ENCODE measurements around the gene ZNF664.

ZNF664 gene

DNA sequence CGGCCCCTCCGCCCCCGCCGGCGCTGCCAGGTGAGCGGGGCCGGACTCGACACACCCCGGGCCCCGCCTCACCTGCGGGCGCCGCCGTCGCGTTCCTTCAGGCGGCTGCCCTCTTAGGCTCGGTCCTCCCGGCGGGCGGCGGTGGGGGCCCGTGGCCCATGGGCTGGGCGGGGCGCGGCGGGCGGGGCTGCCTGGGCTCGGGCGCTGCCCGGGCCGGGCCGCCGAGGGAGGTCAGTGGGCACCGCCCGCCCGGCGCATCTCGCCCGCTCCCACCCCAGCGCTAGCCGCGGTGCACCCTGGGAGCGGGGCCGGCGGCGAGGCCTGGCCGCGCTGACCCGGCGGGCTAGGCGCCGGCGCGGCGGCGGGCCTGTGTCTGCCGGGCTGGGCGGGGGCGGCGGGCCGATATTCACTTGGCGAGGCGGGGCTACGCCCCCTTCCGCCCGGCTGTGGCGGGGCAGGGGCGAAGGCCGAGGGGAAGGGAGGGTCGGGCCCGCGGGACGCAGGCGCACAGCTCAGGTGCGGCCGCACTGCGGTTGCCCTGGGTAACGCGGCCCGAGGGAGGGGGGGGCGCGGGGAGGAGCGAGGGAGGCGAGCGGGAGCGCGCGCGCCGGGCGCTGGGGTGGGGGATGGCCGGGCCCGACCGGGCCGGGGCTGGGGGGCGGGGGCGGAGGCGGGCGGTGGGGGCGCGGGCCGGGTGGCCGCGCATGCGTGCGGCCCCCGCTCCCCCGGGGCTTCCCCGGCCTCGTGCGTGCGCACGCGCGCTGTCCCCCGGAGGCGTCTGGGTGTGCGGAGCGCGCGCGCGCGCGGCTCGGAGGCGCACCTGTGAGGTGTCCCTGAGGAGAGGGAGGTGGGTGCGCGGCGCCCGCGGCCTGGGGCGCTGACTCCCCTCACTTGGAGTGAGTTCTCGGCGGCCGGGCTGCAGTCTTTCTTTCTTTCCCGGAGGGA is at the start of gene ZNF664, which contains the start of gene CCDC92:
TSS of gene ZNF664 (plus strand) at position 759 of the 945 bp plus-strand sequence. CDS start 38,930 bp downstream, outside the sequence.
TSS of gene CCDC92 (minus strand) at position 375 of the 945 bp plus-strand sequence. CDS start 28,526 bp downstream, outside the sequence.
- DNase-seq (ENCODE audit: extremely low spot score), result peak; percentile 96
- ChIA-PET CTCF (no interaction called here), POLR2A (no interaction called here)
- no peak for TF ChIP-seq HDGF (IDR thresholded peaks at IDR 0.05; ENCODE audit: borderline replicate concordance)
- TF ChIP-seq ZNF384 (IDR thresholded peaks at IDR 0.05), result no peak
- no peak for TF ChIP-seq NFRKB (IDR thresholded peaks at IDR 0.05)
- TF ChIP-seq FOXM1 (IDR thresholded peaks at IDR 0.05; ENCODE audit: borderline replicate concordance), result no peak
- no peak for TF ChIP-seq SUZ12 (IDR thresholded peaks at IDR 0.05)
- TF ChIP-seq FOXK2 (IDR thresholded peaks at IDR 0.05), result no peak
- TF ChIP-seq CTBP1 (IDR thresholded peaks at IDR 0.05; ENCODE audit: borderline replicate concordance), result no peak
- no peak for TF ChIP-seq TARDBP (IDR thresholded peaks at IDR 0.05)
- no peak for TF ChIP-seq SP1 (IDR thresholded peaks at IDR 0.05)
- no peak for TF ChIP-seq BHLHE40 (IDR thresholded peaks at IDR 0.05; ENCODE audit: borderline replicate concordance)
- TF ChIP-seq ELF4 (IDR thresholded peaks at IDR 0.05), result no peak
- no peak for TF ChIP-seq L3MBTL2 (conservative IDR thresholded peaks at IDR 0.05)
- TF ChIP-seq LEF1 (IDR thresholded peaks at IDR 0.05; ENCODE audit: borderline replicate concordance), result no peak
- no peak for TF ChIP-seq FOXA1 (IDR thresholded peaks at IDR 0.05)
- TF ChIP-seq, protein P1, sequence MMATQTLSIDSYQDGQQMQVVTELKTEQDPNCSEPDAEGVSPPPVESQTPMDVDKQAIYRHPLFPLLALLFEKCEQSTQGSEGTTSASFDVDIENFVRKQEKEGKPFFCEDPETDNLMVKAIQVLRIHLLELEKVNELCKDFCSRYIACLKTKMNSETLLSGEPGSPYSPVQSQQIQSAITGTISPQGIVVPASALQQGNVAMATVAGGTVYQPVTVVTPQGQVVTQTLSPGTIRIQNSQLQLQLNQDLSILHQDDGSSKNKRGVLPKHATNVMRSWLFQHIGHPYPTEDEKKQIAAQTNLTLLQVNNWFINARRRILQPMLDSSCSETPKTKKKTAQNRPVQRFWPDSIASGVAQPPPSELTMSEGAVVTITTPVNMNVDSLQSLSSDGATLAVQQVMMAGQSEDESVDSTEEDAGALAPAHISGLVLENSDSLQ (IDR thresholded peaks at IDR 0.05), result no peak
- no peak for TF ChIP-seq ARNT (IDR thresholded peaks at IDR 0.05)

GRCh38 chr12:123923927-123924326 is 49.1 kb upstream of the ZNF664 start:
- TF ChIP-seq SUZ12 (IDR thresholded peaks at IDR 0.05) (no peak), TARDBP (IDR thresholded peaks at IDR 0.05) (no peak), NFRKB (IDR thresholded peaks at IDR 0.05) (no peak), SP1 (IDR thresholded peaks at IDR 0.05) (no peak), HDGF (IDR thresholded peaks at IDR 0.05; ENCODE audit: borderline replicate concordance) (no peak), CTBP1 (IDR thresholded peaks at IDR 0.05; ENCODE audit: borderline replicate concordance) (no peak), FOXA1 (IDR thresholded peaks at IDR 0.05) (no peak), LEF1 (IDR thresholded peaks at IDR 0.05; ENCODE audit: borderline replicate concordance) (no peak), FOXK2 (IDR thresholded peaks at IDR 0.05) (no peak), ELF4 (IDR thresholded peaks at IDR 0.05) (no peak), ZNF384 (IDR thresholded peaks at IDR 0.05) (no peak), BHLHE40 (IDR thresholded peaks at IDR 0.05; ENCODE audit: borderline replicate concordance) (no peak), FOXM1 (IDR thresholded peaks at IDR 0.05; ENCODE audit: borderline replicate concordance) (no peak)
- TF ChIP-seq, protein P1 (IDR thresholded peaks at IDR 0.05), result no peak
- ChIA-PET CTCF (no interaction called here), POLR2A (no interaction called here)
- no peak for DNase-seq (ENCODE audit: extremely low spot score)

DNA sequence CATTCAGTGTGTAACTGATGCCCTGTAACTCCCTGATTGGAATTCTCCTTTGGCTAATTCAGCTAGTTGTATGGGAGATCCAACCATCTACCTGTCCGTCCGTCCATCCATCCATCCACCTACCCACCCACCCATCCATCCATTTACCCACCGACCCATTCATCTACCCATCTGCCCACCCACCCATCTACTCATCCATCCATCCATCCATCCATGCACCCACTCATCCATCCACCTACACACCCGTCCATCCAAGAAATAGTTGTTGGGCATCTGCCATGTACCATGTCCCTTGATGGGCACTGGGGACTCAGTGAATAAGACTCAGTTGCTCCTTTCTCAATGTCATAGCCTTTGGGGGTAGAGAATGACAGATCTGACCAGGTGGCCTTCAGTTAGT is 48.5 kb upstream of the ZNF664 start:
- ChIA-PET CTCF (no interaction called here), POLR2A (no interaction called here)

DNA sequence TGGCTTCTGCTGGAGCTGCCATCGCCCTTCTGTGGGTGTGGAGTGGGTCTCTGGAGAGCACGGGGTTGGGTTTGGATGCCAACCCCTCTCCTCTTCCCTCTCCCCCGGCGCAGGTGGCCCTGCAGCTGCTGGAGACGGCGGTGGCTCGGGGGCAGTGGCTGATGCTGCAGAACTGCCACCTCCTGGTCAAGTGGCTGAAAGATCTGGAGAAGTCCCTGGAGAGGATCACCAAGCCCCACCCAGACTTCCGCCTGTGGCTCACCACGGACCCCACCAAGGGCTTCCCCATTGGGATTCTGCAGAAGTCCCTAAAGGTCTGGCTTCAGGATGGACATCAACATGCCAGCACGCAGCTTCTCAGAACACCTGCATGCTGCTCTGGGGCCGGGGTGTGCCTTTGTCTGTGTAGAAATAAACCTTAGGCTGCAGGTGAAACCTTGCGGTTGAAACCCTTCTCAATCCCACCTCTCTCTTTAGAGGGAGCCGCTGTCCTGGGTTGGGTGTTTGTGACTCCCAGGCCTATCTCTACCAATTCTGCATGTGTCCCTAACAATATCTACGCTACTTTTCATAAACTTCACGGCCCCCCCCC is 44.6 kb upstream of the ZNF664 start:
- no peak for TF ChIP-seq ARNT (IDR thresholded peaks at IDR 0.05)
- TF ChIP-seq LEF1 (IDR thresholded peaks at IDR 0.05; ENCODE audit: borderline replicate concordance), result no peak
- TF ChIP-seq FOXM1 (IDR thresholded peaks at IDR 0.05; ENCODE audit: borderline replicate concordance), result no peak
- TF ChIP-seq FOXK2 (IDR thresholded peaks at IDR 0.05), result no peak
- TF ChIP-seq SUZ12 (IDR thresholded peaks at IDR 0.05), result no peak
- TF ChIP-seq L3MBTL2 (conservative IDR thresholded peaks at IDR 0.05), result no peak
- no peak for TF ChIP-seq FOXA1 (IDR thresholded peaks at IDR 0.05)
- no peak for TF ChIP-seq NFRKB (IDR thresholded peaks at IDR 0.05)
- no peak for TF ChIP-seq BHLHE40 (IDR thresholded peaks at IDR 0.05; ENCODE audit: borderline replicate concordance)
- no peak for TF ChIP-seq SP1 (IDR thresholded peaks at IDR 0.05)
- TF ChIP-seq, protein P1 (IDR thresholded peaks at IDR 0.05), result no peak
- TF ChIP-seq TARDBP (IDR thresholded peaks at IDR 0.05), result no peak
- no peak for TF ChIP-seq ZNF384 (IDR thresholded peaks at IDR 0.05)
- TF ChIP-seq HDGF (IDR thresholded peaks at IDR 0.05; ENCODE audit: borderline replicate concordance), result no peak
- no peak for TF ChIP-seq ELF4 (IDR thresholded peaks at IDR 0.05)
- CTCF ChIA-PET, result no interaction called here
- no peak for DNase-seq (ENCODE audit: extremely low spot score)
- POLR2A ChIA-PET, result no interaction called here

More for the DNA sequence above, 48.5 kb upstream of the ZNF664 start:
- no peak for DNase-seq (ENCODE audit: extremely low spot score)
- no peak for TF ChIP-seq NFRKB (IDR thresholded peaks at IDR 0.05)
- TF ChIP-seq, protein P1 (IDR thresholded peaks at IDR 0.05), result no peak
- no peak for TF ChIP-seq TARDBP (IDR thresholded peaks at IDR 0.05)
- TF ChIP-seq ZNF384 (IDR thresholded peaks at IDR 0.05), result no peak
- no peak for TF ChIP-seq BHLHE40 (IDR thresholded peaks at IDR 0.05; ENCODE audit: borderline replicate concordance)
- TF ChIP-seq FOXM1 (IDR thresholded peaks at IDR 0.05; ENCODE audit: borderline replicate concordance), result no peak
- no peak for TF ChIP-seq LEF1 (IDR thresholded peaks at IDR 0.05; ENCODE audit: borderline replicate concordance)
- no peak for TF ChIP-seq ARNT (IDR thresholded peaks at IDR 0.05)
- no peak for TF ChIP-seq CTBP1 (IDR thresholded peaks at IDR 0.05; ENCODE audit: borderline replicate concordance)

DNA sequence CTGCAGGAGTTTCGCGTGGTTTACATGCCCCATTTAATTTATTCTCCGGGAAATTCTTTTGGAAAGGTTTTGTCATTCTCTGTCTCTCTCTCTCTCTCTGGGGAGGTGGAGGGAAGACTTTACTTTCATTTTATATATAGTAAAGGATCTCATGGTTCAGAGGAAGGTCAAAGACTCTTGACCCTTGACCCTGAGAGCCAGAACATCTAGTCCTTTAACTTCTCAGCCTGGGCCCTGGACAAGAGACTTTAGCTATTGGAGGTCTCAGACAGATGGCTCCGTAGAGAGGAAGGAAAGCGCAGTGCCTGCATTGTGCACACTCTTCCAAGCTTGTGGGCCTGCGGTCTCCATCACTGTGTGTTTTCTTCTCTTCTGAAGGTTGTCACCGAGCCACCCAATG is 44.1 kb upstream of the ZNF664 start:
- CTCF ChIA-PET, result no interaction called here
- no peak for DNase-seq (ENCODE audit: extremely low spot score)
- POLR2A ChIA-PET, result no interaction called here
- TF ChIP-seq SP1 (IDR thresholded peaks at IDR 0.05) (no peak), SUZ12 (IDR thresholded peaks at IDR 0.05) (no peak), CTBP1 (IDR thresholded peaks at IDR 0.05; ENCODE audit: borderline replicate concordance) (no peak), L3MBTL2 (conservative IDR thresholded peaks at IDR 0.05) (no peak), TARDBP (IDR thresholded peaks at IDR 0.05) (no peak), BHLHE40 (IDR thresholded peaks at IDR 0.05; ENCODE audit: borderline replicate concordance) (no peak), ZNF384 (IDR thresholded peaks at IDR 0.05) (no peak), NFRKB (IDR thresholded peaks at IDR 0.05) (no peak), ELF4 (IDR thresholded peaks at IDR 0.05) (no peak)

Measured in HEK293T (cell line).